Lower lobe of right lung (tissue), 2 donors: ENCODE measurements around the gene PROSER2. TPM values are rescaled to one million over a fixed set of nuclear protein-coding genes. Genes with fewer than 3 reads are reported as not detected.

Experiments used
- ATAC-seq, 2 donors: fragments of 200-7000 bp; cut with Tn5 transposase; one replicate each; pipeline ENCODE4 v1.9.1; 2020 to 2022; ENCODE audit warnings: mild to moderate bottlenecking in 2 of 2, moderate library complexity in 2 of 2
- DNase-seq: peaks from one replicate; pipeline ENCODE4 v3.0.0-alpha.2; 2020
- H3K27ac ChIP-seq: fragments of 200-600 bp; one replicate; pipeline ENCODE4 v1.8.0; 2022
- H3K27me3 ChIP-seq: fragments of 200-600 bp; one replicate; pipeline ENCODE4 v1.8.0; 2022; ENCODE audit warnings: low read depth
- H3K36me3 ChIP-seq: fragments of 200-600 bp; one replicate; pipeline ENCODE4 v1.8.0; 2022; ENCODE audit warnings: mild to moderate bottlenecking
- H3K4me1 ChIP-seq: fragments of 200-600 bp; one replicate; pipeline ENCODE4 v1.8.0; 2022
- H3K4me3 ChIP-seq: fragments of 200-600 bp; one replicate; pipeline ENCODE4 v1.8.0; 2022; ENCODE audit warnings: mild to moderate bottlenecking
- H3K9me3 ChIP-seq: fragments of 200-600 bp; one replicate; pipeline ENCODE4 v1.8.0; 2022
- intact Hi-C: fragments of 100-400 bp; cut with DNase I; formaldehyde crosslinking; loops from one replicate; pipeline ENCODE4 v1.11.0; 2022
- long read RNA-seq: library from polyadenylated mRNA; unstranded; transcript quantifications from one replicate; pipeline ENCODE4 v2.0.0, GENCODE V29; 2021
- total RNA-seq: library from RNA; stranded (reverse); fragmentation: NEBNext Ultra II Directional; extraction: Animal tissue kit (Norgen Biotek cat#: 25700); gene quantifications from one replicate; pipeline ENCODE4 v1.2.1, GENCODE V29; 2021
- TF ChIP-seq, protein P1 (sequence below): fragments of 200-600 bp; IDR thresholded peaks from one replicate; pipeline ENCODE4 v1.8.0; 2022; ENCODE audit warnings: antibody characterized with exemption, mild to moderate bottlenecking
- donor health status: DM: no; HTN: yes; CAD: no; lungs with severe emphysema.

The PROSER2 gene, protein sequence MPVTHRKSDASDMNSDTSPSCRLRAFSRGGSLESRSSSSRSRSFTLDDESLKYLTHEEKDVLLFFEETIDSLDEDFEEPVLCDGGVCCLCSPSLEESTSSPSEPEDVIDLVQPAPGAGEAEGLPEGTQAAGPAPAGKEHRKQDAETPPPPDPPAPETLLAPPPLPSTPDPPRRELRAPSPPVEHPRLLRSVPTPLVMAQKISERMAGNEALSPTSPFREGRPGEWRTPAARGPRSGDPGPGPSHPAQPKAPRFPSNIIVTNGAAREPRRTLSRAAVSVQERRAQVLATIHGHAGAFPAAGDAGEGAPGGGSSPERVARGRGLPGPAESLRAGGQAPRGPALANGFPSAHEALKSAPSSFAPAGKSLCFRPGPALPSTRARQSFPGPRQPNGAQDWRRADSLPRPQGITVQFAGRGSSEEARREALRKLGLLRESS
- total RNA-seq: 18.0 TPM
- long read RNA-seq, transcript PROSER2-201 (4 exons, 3,333 nt): minor isoform, 19 of 52 reads
- long read RNA-seq, transcript PROSER2-202 (1 exons, 1,232 nt): major isoform, 23 of 52 reads
- long read RNA-seq, partial matches to known transcripts: 6 of 52 reads
- long read RNA-seq, other reads (novel, unspliced or antisense): 4 of 52 reads

DNA sequence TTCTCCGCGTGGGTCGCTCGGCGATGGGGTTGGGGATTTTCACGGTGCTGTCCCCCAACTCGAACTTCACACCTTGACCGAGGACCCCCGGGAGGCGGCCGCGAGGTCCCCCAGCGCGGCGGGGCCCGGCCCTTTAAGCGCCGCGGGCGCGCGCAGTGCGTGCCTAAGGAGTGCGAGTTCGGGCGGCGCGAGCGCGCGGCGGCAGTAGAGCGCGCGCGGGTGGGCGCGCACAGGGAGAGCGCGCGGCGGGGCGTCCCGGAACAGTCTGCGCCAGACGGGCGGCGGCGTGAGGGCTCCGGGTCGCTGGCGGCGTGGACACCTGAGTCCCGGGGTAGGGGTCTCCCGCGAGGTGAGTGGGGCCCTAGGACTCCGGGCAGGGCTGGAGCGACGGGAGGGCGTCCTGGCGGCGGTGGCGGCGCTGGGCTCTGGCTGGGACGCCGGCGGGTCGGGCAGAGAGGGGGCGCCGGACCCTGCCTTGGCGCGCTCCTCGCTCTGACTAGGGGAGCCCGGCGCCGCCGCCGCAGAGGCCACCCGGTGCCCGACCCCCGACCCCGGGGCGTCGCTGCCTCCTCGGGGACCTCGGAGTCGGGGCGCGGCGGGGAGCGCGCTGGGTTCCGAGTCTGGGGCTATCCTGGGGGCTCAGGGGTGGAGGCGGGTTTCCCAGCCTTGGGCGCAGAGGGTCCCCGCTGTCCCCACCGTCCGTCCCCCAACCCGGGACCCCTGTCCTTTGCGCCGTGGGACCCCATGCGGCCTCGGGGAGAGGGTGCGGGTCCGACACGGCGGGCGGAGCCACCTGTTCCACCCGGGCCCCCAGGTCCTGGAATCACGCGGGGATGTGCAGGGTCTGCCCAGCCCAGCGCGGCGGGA is at the start of gene PROSER2:
PROSER2 (plus strand) TSS at position 235 of the 867 bp plus-strand sequence. CDS start 28,722 bp downstream, outside the sequence.
- peak within 1 kb of the TSS; percentile 71 for H3K4me3 ChIP-seq
- no peaks in the 10 kb centered on the region for H3K9me3 ChIP-seq
- peak; percentile 95 to 96 for ATAC-seq
- peaks cover 22% of the 10 kb centered on the region for H3K4me1 ChIP-seq
- intact Hi-C loops: no loop called here
- peak within 1 kb of the TSS; percentile 85 for H3K27ac ChIP-seq
- H3K36me3 ChIP-seq: no peaks in the 10 kb centered on the region
- no peaks in the 10 kb centered on the region for H3K27me3 ChIP-seq
- TF ChIP-seq, protein P1, sequence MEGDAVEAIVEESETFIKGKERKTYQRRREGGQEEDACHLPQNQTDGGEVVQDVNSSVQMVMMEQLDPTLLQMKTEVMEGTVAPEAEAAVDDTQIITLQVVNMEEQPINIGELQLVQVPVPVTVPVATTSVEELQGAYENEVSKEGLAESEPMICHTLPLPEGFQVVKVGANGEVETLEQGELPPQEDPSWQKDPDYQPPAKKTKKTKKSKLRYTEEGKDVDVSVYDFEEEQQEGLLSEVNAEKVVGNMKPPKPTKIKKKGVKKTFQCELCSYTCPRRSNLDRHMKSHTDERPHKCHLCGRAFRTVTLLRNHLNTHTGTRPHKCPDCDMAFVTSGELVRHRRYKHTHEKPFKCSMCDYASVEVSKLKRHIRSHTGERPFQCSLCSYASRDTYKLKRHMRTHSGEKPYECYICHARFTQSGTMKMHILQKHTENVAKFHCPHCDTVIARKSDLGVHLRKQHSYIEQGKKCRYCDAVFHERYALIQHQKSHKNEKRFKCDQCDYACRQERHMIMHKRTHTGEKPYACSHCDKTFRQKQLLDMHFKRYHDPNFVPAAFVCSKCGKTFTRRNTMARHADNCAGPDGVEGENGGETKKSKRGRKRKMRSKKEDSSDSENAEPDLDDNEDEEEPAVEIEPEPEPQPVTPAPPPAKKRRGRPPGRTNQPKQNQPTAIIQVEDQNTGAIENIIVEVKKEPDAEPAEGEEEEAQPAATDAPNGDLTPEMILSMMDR: no peak
- peak; percentile 78 for DNase-seq

DNA sequence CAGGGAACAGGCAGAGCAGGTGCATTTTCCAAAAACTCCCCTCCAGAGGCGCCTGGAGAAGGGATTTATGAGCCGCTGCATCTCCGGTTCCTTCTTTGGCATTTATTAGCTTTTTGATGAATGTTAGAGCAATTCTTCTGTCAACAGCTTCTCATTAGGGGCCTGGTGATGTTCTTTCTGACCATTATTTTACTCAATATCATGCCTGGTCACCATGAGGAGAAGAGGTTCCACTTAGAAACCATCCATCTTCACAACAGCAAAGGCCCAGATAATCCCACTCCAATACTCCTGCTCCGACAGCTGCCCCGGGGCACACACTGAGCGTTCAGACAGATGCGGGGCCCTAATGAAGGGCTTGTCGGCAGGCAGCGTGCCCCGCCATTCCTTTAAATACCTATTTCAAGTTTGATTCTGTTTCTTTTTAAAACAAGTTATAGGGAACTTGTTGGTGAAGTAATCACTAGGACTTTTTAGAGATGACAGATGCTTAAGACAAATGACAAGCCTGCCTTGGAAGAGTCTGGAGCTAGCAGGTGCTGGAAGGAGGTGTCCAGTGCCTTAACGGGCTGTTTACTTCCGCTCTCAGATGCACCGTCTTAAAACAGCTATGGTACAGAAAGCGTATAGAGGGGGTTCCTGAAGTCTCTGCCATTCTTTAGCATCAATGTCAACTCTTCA is 49.3 kb upstream of the PROSER2 start:
- Histone ChIP-seq H3K4me1 (no peaks in the 10 kb centered on the region), H3K27me3 (no peaks in the 10 kb centered on the region), H3K27ac (no peak overlapping the region), H3K4me3 (no peak overlapping the region), H3K9me3 (no peaks in the 10 kb centered on the region), H3K36me3 (no peaks in the 10 kb centered on the region)
- no peak for ATAC-seq
- intact Hi-C loops: no loop called here
- TF ChIP-seq, protein P1: no peak
- DNase-seq: no peak

DNA sequence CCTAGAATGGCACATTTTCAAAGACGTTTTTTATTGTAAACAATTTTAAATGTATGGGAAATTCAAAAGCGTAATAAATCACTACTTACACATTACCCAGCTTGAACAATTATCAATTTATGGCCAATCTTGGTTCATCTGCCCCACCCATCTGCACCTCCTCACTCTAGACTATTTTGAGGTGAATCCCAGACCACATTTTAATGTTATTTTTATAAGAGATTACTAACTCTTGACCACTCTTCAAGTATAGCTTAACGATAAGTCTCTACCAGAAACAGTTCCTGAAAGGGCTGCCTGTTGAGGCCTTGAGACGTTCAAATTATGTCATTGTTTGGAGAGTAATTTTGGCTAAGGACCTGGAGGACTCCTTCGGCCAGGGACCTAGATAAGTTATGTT is 47.7 kb upstream of the PROSER2 start:
- Histone ChIP-seq H3K4me3 (no peak overlapping the region), H3K9me3 (no peaks in the 10 kb centered on the region), H3K27me3 (no peaks in the 10 kb centered on the region), H3K36me3 (no peaks in the 10 kb centered on the region), H3K27ac (no peak overlapping the region), H3K4me1 (no peaks in the 10 kb centered on the region)
- ATAC-seq: peak in 1 of 2 donors; percentile 31
- no peak for DNase-seq
- intact Hi-C loops: no loop called here
- TF ChIP-seq, protein P1: no peak

DNA sequence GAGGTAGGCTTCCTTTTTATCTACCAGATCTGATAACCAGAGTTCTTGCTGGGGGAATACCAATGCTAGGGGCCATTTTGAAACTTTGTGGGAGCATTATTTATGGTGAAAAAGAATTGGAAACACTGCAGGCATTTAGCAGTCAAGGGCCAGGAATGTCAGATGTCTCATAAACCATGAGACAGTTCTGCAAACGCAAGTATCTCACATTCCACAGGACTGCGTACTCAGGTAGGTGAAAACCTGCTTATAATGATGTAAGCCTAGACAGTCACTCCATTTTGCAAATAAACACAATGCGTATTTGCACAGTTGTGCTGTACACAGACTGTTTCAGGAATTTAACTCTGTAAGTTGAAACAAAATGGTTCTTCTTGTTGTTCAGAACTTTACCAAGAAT is 47.1 kb upstream of the PROSER2 start:
- ATAC-seq: no peak
- Histone ChIP-seq H3K27me3 (no peaks in the 10 kb centered on the region), H3K4me1 (no peaks in the 10 kb centered on the region), H3K36me3 (no peaks in the 10 kb centered on the region), H3K27ac (no peak overlapping the region), H3K9me3 (no peaks in the 10 kb centered on the region), H3K4me3 (no peak overlapping the region)
- intact Hi-C loops: no loop called here
- no peak for DNase-seq
- TF ChIP-seq, protein P1: no peak

DNA sequence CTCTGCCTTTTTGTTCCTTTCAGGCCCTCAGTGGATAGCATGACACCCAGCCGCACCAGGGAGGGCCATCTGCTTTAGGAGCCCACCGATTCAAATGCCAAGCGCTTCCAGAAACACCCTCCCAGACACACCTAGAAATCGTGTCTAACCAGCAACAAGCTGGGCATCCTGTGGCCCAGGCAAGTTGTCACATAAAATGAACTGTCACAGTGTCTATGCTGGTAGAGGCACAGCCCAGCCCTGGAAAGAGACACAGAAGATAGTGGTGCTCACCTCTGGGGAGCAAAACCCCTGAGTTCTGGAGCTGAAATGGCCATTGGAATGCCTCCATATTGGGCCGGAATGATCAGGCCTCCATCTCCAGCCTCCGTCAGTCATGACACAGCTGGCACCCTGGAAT is 42.0 kb upstream of the PROSER2 start:
- ATAC-seq (no peak), DNase-seq (no peak)
- Histone ChIP-seq H3K9me3 (no peaks in the 10 kb centered on the region), H3K36me3 (no peaks in the 10 kb centered on the region), H3K4me1 (no peaks in the 10 kb centered on the region), H3K27ac (no peak overlapping the region), H3K27me3 (no peaks in the 10 kb centered on the region), H3K4me3 (no peak overlapping the region)
- intact Hi-C loops: loop anchor here (10.0 kb wide), 1 partner anchor 204 kb away; no protein-coding TSS in a partner anchor
- TF ChIP-seq, protein P1: no peak
